ENCODE measurements around the gene STXBP6. TPM values are rescaled to one million over a fixed set of nuclear protein-coding genes. Genes with fewer than 3 reads are reported as not detected.
"Not testable (repeated sequence)": the region's sequence is repeated elsewhere in the genome, so short reads cannot be mapped to it uniquely, and the experiment has no call there.

The STXBP6 gene
- total RNA-seq, 1 experiment from 2014 or later, result 16.0 TPM

DNA sequence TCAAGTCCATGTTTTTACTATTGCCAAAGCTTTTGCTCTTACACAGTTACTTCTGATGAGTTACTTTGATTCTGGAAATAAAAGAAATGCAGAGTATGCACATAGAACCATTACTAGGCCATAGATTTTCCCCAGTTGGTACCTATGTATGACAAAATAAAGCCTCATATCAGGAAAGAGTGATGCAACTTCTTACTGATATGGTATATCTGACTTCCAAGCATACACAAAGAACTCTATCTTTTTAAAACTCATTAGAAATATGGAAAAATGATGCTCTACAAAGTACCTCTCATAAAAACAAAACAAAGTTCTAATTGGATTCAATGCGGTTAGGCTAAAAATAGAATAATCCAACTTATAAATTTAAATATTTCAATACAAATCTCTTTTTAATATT, 92.1 kb downstream of the STXBP6 start:
- no peak for DNase-seq (ENCODE audit: low read depth)

DNA sequence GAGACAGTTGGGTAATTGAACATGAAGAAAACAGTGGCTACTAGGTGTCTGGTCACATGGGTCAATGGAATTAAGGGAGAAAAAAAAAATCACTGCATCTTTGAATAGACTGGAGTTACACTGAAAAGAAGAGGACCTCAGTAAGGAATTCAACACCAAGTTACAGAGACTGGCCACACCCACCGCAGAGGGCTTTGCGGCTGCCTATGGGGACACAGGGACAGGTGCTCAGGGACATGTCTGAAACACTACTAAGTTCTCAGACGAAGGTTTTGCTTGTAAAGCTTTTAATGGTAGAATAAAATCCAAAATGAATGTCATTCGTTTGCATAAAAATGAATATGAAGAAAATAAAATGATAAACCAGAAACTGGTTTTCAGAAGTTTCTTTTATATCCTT, 93.8 kb downstream of the STXBP6 start:
- DNase-seq (ENCODE audit: low read depth), result no peak

DNA sequence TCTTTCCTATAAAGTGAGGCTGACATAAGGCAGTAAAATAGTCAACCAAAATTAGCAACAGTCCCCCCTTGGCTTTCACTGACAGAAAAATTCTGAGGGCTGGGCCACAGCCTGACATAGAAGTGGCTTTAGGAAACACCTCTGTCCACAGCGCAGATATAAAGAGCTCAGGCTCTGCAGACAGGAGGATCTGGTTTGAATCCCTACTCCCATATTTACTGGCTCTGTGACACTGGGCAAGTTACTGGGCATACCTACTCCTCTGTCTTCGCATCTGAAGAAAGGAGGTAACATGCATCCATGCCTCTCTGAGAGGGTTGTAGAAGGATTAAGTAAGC, 95.3 kb downstream of the STXBP6 start:
- no peak for DNase-seq (ENCODE audit: low read depth)

DNA sequence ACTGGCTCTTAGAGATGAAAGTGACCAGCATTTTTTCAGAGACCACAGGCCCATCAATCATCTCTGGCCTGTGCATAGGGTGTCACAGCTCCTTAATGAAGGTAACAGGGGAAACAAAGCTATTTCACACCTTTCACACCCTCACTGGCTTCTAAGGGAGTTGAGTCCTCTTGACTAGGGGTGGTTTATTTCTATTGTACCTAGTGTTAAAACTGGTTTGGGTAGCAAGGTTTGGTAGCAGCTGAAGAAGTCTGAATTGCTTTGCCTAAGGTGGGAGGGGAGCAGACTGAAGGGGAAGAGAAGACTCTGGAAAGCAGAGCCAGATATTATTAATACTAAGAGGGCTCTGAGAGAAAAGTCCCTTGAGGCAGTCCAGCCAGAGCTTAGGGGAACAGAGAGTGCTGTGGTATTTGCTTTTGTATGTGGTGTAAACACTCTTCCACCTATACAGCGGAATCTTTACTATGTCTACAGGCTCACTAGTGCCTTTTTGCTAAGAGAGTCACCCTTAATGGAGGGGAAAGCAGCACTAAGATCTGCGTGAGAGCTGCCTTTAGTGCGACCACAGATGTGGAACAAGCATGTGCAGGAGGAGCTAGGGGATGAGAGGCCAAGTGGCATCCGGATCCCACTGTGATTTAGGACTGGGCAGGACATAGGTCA, 95.8 kb downstream of the STXBP6 start:
- no peak for DNase-seq (ENCODE audit: low read depth)

DNA sequence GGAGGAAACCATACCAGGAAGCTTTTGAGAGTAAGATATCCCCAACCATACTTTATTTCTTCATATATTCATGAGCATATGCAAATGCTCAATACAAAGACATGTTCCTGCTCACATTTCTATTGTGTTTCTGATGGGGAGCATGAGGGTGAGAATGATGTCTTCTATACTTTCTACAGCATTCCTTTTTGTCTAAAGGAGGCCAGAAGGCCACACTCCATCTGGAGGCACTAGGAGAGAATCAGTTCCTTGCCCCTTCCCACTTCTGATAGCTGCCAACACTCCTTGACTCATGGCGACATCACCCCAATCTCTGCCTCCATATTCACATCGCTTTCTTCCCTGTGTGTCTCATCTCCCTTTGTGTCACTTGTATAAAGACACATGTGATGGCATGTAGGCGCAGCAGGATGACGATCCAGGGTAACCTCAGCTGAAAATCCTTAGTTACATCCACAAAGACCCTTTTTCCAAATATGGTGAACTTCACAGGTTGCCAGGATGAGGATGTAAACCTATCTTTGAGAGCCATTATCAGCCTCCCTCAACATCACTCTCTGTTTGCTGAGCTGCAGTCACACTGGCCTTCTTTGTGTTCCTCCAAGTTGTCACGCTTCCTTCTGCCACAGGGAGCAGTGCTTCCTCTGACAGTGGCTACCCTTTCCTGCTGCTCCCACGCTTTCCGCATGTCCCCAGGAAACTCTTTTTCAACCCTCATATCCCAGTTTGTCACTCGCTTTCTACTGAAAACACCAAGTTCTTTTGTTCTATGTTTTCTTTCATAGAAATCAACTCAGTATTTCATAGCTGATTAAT, 96.9 kb downstream of the STXBP6 start:
- peak; percentile 48 for DNase-seq (ENCODE audit: low read depth)

DNA sequence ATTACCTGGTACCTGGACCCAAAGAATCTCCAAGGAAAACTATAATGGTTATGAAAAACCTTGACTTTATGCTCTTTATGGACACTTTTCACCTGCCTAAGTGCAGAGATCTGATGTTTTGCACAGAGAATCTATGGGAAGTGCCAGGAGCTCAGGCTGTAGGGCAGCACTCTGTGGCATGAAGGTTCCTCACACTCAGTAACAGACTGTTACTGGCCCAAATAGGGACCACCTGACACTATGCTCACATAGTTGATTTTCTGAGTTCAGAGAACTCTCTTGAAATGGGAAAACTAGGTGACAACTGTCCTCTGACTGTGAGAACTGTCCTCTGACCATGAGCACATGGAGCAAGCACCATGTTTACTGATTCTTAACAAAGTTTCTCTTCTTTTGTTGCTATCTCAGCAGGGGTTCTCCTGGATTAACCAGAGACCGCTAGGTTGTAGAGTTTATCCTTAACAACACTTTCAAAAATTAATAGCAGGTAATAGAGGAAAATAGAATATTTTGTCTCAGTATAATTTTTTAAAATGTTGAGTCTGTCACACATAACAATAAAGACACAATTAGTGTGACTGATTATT, 101.6 kb downstream of the STXBP6 start:
- DNase-seq (ENCODE audit: low read depth), result no peak

DNA sequence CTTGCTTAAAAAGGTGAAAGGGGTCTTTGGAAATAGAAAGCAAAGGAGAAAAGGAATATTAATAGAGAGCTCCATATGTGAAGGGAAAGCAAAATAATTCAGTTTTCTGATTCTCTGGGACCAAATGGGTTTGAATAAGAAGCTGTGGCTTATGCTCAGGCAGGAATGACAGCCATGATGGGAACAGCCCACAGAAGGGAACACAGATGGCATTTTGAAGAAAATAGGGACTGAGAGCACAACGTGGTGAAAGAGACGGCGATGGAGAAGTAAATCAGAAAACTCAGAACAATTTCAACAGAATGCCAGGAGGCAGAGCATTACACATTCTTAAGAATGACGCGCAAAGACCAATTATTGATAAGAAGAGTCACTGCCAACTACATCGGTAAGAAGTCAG, 102.8 kb downstream of the STXBP6 start:
- DNase-seq (ENCODE audit: low read depth), result no peak

DNA sequence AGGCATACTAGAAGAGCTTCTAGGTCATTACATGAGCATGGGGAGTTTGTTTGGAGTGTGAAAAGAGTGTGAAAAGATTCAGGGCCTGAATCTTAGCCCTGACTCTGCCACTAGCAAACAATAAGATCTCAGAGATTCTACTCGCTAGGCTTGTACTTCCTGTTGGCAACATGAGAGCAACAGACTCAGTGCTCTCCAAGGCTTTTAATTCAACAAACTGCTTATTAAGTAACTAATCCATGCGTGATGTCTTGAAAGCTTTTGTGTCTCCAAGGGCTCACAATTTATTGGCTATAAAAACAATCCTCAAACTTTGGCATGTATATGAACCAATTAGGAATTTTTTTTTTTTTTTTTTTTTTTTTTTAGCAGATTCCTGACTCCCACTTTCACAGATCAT, 105.1 kb downstream of the STXBP6 start:
- no peak for DNase-seq (ENCODE audit: low read depth)

DNA sequence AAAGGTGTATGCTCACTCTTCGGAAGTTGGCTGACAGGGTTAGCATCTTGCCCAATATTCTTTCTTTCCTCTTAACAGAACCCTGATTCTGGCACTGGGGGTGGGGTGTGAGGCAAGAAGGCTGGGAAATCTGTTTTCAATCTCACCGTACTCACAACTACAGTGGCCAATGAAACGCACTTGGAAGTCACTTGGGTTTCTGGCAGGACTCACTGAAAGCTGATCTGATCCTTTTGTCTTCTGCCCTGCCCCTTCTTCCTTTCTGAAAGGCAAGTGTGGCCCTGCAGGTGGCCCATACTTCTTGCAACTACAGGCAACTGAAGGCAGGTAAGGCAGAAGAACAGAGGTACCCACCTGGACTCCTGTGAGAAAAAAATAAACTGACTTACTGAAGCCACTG, 106.9 kb downstream of the STXBP6 start:
- no peak for DNase-seq (ENCODE audit: low read depth)

DNA sequence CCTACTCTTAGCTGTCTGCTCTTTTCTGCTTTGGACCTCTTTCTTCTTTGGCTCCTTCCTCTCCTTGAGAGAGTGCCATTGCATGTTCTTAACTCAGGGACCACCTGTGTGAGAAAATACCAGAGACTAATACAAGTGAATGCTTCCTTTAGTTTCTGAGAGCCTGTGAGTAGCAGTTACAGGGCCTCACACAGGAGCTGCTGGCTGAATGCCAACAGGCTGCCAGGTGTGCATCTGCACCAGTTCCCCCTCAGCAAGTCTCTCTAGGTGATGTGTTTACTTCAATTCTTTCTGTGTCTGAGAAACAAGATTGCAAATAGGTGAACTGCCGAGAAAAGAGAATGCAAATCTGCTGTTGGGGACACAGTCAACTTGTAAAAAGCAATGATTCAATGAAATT, 108.2 kb downstream of the STXBP6 start:
- DNase-seq (ENCODE audit: low read depth), result no peak

DNA sequence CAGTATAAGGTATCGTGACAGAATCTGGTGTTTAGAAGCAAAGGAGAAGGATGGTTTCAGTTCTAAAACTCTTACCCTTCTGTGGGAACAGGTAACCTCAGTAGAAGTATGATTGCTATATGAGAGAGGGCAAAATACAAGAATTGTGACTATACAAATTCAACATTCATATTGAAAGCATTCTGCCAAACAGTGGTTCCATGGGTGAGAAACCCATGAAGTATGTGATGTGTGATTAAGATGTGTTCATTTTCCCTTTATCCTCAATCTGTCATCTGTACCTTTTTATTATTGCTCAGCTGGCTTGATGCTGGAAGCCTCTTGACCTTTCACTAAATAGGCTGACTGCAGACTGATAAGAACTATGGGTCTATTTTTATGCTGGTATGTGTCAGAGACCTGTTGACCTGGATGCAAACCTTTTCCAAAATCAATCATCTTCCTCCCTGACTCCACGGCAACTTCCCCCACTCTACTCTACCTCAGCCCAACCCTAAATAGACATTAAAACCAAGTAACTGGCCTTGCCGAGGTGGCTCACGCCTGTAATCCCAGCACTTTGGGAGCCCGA, 109.6 kb downstream of the STXBP6 start:
- DNase-seq (ENCODE audit: low read depth), result no peak

DNA sequence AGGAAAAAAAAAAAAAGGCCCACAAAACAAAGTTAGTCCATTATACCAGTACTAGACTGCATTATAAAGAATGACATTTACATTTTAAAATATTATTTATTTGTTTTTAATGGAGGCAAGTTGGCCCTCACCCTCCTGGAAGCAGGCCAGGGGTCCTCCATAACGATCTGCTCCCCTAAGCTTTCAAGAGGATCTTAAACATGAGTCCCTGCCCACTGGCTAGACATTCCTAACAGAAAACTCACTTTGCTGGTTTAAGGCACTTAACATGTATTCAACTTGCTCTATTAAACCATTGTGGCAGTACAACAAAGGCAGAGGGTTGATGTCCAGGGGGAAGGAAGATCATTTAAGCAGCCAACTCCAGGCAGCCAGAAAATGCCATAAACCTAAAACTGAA, 111.4 kb downstream of the STXBP6 start:
- DNase-seq (ENCODE audit: low read depth), result no peak

DNA sequence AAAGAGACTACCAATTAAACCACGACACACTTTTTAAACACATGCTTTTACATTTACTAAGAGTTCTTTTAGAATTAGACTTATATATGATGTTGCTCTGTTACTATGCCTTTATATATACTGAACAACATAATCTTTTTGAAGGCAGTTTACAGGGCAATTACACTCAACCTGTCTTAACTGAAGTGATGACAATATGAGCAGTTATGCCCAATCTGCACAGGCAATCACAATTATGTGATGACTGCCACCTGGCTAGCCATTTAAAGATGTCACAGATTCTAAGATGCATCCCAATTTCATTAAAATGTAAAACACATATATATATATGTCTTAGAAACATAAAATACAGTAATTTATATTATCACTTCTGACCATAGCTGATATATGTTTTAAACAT, 112.6 kb downstream of the STXBP6 start:
- no peak for DNase-seq (ENCODE audit: low read depth)

DNA sequence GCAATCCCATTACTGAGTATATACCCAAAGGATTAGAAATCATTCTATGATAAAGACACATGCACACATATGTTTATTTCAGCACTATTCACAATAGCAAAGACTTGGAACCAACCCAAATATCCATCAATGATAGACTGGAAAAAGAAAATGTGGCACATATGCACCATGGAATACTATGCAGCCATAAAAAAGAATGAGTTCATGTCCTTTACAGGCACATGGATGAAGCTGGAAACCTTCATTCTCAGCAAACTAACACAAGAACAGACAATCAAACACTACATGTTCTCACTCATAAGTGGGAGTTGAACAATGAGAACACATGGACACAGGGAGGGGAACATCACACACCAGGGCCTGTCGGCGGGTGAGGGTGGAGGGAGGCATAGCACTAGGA, 113.2 kb downstream of the STXBP6 start:
- not testable (repeated sequence) for DNase-seq (ENCODE audit: low read depth)

DNA sequence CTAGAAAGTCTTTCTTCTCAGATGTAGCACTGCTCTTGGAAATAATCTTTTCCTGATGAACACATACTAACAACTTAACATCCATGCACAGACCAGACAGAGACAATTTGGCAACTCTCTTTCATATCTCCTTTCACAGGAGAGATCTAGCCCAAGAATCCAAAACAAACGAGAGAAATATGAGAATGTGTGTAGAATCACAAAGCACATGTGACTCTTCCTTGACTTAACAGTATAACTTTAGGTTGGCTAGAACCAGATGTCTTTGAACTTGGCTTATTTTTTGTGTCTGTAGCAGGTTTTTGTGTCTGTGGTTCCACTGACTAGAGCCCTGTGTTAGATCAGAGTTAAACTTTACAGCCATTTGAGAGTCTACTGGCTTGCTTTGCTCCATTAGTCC, 114.2 kb downstream of the STXBP6 start:
- DNase-seq (ENCODE audit: low read depth), result no peak

DNA sequence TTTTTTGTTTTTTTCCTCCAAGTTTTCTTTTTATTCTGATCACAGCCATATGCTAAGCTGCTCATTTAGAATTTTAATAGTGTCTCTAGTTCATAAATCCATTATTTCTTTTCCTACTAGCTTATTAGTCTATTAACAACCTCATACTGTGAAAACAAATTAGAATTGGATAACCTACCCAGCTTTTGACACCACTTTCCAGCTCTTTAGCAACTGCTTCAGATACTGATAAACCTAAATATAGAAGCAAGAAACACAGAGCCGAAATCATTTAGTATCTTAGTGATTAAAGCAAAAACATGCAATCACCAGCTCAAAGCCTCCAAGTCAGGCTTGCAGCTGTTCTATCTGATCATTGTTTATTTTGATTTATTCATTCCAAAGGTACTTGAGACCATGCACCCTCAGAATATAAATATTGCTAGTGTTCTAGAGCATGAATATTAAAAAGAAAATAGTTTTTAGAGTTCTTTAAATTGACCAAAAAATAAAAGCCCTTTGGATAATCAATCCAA, 121.5 kb downstream of the STXBP6 start:
- no peak for DNase-seq (ENCODE audit: low read depth)

DNA sequence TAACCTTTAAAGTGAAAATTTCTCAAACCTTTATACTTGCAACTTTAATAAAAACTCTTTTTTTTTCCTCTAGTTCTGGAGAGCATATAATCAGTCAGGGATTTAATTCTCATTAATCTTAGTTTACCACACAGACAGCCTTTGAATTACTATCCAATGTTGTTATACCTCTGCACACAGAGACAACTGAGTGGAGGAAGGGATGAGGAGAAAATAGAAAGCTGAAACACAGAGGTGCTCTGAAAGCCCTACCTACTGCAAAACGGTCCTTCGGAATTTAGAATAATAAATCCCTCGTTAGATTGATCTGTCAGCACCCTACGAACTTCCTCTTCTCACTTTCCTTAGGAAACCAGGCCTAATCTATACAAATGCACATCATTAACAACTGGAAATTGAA, 122.1 kb downstream of the STXBP6 start:
- no peak for DNase-seq (ENCODE audit: low read depth)

DNA sequence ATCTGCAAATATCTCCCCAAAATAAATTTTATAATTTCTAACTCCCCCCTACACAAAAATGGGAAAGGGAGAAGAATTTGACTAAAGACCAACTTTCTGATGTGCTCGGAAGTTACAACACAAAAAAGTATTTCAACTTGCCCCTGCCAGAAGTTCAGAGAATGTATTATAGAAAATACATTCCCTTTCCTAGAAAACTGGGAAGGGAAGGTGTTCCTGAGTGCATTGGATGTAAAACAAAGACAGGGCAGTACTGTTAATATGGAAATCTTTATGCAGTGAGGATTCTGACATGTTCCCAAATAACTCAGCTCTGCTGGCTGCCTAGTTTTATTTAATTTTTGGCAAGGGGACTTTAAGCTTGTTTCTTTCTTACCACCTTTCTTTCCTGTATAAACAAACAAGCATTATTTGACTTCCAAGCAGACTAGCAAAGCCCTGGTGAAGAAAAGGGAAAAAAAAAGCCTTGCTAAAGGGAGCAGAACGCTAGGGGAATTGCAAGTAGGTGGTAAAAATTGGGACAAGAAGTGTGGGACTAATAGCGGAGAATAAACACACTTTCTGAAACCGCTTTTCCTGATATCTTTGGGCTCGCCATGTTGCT, 124.1 kb downstream of the STXBP6 start:
- no peak for DNase-seq (ENCODE audit: low read depth)

DNA sequence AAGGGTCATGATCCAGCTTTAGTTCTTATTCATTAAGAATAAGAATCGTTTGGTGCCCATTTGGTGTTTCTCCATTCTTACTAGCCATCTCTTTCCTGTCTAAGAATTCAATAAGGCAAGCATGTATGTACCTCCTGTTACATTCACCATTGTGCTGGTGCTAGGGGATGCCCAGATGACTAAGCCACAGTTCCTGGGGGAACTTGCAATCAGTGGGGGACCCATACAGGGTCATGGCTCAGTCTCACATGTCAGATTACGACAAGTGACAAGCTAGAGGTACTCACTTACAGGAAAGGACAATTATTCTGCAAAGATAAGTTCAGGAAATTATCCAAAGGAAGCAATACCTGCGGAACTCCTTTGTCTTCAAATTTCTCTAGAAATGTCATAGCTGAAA, 125.4 kb downstream of the STXBP6 start:
- DNase-seq (ENCODE audit: low read depth), result no peak

DNA sequence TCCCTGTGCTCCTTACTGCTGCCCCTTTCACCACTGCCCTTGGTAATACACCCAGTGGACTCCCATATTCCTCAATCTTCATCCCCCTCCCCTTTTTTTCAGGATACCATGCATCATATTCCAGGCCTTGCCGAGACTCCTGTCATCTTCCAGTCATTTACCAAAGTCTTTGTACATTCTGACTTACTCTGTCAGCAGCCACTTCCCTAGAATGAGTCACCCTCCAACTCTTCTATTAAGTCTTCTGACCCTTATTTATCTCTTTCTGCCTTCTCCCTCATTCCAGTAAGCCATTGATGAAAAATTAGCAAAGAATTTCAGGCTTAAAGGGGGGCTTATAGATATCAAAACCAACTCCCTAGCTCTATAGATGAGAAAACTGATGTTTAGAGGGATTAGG, 128.0 kb downstream of the STXBP6 start:
- DNase-seq (ENCODE audit: low read depth), result peak; percentile 80

DNA sequence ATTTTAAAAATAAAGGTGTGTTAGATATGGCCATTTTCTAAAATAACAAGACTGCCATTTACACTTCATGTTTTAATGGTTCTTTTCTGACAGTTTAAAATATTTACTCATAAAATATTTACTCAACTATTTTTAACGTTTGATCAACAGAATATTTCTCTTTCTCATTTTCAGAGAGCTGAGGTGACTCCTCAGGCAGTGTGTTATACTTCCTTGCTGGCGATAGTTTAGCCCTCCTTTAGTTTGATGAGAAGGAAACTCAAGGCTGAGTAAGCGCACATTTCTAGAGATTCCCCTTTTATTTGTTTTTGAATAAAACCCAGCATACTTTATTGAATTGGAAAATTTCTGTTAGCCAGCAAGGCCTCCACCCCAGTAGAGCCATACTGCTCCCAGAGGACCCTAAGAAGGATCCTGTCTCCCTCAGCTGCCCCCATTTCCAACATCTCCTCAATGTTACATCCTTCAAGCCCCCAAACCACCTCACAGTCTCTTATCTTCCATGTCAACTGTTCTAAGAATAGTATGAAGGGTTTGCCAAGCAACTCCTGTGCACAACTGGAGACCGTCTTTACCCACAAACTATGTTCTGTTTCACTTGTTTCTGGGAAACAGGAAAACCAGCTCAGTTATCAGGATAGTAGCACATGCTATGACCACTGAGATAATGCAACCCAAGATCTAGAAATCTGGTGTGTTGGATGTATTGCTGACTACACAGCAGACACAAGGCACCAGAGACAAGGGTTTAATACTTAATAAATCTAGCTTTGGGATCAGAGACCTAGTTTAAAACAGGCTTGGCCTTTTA, 129.5 kb downstream of the STXBP6 start:
- DNase-seq (ENCODE audit: low read depth), result no peak

Data from HT1080 (cell line).